HS-5 (cell line): ENCODE results near the gene RXYLT1.
"Not testable (repeated sequence)": the region's sequence is repeated elsewhere in the genome, so short reads cannot be mapped to it uniquely, and the experiment has no call there.

Source experiments
- DNase-seq: peaks from one replicate; pipeline ENCODE4 v3.0.0-alpha.2; 2012; ENCODE audit warnings: low read depth

Gene RXYLT1

GRCh38 chr12:63804746-63805145 is 25.0 kb downstream of the RXYLT1 start:
- no peak for DNase-seq

- DNase-seq = no peak
These were observed 26.3 kb downstream of the RXYLT1 start for GRCh38 chr12:63805704-63806672.

GRCh38 chr12:63808631-63809030 is 28.9 kb downstream of the RXYLT1 start:
- no peak for DNase-seq

GRCh38 chr12:63809566-63809965 is 29.9 kb downstream of the RXYLT1 start:
- DNase-seq = no peak

GRCh38 chr12:63811334-63811733 is 31.6 kb downstream of the RXYLT1 start:
- DNase-seq = no peak

DNA sequence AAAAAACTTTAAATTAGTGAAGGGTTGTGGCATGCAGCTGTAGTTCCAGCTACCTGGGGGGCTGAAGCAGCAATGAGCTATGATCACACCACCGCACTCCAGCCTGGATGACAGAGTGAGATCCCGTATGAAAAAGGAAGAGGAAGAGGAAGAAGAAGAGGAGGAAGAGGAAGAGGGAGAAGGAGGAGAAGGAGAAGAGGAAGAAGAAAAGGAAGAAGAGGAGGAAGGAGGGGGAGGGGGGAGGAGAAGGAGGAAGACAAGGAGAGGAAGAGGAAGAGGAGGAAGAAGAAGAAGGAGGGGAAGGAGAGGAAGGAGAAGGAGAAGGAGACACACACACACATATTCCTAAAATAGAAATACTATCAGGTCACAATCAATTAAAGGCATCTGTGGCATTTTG is 32.0 kb downstream of the RXYLT1 start:
- no peak for DNase-seq

DNA sequence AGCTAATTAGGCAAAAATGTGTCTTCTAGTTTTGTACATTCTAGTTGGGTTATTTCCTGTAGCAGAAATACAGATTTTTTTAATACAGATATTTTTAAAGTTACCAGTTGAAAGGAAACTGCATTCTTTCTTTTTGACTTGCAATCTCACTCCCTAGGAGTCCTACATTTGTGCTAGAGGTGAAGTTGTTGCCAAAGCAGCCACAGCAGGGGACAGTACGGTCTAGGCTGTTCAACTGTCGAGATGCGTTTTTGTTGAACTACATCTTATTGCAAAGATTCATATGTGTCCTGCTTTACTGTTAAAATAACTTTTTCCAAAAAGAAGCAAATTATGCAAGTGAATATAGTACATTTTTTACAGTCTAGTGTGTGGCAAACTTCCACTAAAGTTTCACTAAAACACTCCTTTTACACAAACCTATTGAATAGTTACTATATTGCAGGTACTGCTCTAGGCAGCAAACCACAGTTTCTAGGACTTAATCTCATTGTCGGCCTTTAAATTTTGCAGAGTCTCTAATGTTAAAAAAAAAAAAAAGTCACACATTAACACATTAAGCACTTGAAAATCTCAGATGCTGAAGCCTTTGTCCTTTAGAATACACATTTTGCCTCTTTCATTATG is 34.5 kb downstream of the RXYLT1 start:
- DNase-seq = no peak

DNA sequence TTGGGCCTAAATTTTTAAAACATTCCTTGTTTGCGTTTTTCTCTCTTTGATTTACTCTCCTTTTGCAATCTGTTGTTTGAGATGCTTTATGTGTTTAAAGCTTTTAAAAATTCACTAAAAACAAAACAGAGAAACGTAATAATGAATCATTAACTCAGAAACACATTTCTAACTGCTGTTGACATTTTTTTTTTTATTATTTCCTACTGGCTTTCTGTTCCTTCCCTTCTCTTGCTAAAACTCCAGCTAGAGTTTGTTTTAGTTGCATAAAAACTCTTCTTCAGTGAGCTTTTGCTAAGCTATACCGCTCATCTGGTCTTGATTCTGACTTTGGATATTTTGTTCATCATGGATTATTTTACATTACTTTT is 35.8 kb downstream of the RXYLT1 start:
- DNase-seq = no peak

- no peak for DNase-seq
These were observed 36.3 kb downstream of the RXYLT1 start for GRCh38 chr12:63816031-63816430.

DNA sequence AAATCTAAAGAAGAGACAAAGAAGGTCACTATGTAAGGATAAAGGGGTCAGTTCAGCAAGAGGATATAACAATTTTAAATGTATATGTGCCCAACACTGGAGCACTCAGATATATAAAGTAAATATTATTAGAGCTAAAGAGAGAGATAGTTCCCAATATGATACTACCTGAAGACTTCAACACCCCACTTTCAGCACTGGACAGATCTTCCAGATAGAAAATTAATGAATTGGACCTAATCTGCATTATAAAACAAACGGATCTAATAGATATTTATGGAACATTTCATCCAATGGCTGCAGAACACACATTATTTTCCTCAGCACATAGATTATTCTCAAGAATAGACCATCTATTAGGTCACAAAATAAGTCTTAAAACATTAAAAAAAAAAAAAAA is 40.7 kb downstream of the RXYLT1 start:
- no peak for DNase-seq

DNA sequence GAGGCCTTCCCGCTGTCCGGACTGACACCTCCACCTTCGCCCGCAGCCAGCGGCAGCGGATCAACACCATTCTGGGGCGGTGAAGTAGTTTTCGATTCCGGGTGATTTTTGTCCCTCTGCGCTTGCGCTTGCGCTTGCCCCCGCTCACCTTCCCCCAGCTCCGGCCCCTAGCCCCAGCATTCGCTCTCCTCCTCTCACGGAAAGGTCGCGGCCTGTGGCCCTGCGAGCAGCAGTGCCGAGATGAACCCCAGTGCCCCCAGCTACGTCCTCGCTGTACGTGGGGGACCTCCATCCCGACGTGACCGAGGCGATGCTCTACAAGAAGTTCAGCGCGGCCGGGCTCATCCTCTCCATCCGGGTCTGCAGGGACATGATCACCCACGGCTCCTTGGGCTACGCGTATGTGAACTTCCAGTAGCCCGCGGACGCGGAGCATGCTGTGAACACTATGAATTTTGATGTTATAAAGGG is 42.1 kb downstream of the RXYLT1 start:
- DNase-seq = no peak

GRCh38 chr12:63822352-63822751 is 42.6 kb downstream of the RXYLT1 start:
- DNase-seq = peak; percentile 56

DNA sequence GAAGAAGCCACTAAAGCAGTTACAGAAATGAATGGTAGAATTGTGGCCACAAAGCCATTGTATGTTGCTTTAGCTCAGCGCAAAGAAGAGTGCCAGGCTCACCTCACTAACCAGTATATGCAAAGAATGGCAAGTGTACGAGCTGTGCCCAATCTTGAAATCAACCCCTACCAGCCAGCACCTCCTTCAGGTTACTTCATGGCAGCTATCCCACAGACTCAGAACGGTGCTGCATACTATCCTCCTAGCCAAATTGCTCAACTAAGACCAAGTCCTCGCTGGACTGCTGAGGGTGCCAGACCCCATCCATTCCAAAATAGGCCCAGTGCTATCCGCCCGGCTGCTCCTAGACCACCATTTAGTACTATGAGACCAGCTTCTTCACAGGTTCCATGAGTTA is 43.3 kb downstream of the RXYLT1 start:
- DNase-seq = no peak

GRCh38 chr12:63826006-63826585 is 46.4 kb downstream of the RXYLT1 start:
- DNase-seq = peak; percentile 51

GRCh38 chr12:63828867-63829266 is 49.2 kb downstream of the RXYLT1 start:
- DNase-seq = no peak

DNA sequence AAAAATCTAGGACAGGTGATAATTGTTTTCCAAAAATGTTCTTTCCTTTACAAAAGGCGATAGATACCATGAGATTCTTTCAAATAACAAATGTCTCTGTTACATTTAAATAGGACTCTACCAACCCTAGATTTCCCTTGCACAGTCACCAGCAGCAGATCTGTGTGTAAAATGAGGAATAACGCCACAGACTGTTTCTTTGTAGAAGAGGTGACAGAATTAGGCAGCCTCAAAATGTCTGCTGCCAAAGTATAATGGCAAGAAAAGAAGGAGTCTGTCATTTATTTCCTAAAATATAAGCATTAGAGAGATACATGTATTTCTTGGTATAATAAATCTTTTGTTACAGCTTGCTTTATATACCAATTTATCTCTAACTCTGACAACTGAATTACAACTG is 56.3 kb downstream of the RXYLT1 start:
- DNase-seq = no peak

- DNase-seq = no peak
These were observed 57.2 kb downstream of the RXYLT1 start for GRCh38 chr12:63836936-63837335.

GRCh38 chr12:63838411-63838810 is 58.7 kb downstream of the RXYLT1 start:
- no peak for DNase-seq

GRCh38 chr12:63841011-63841410 is 61.3 kb downstream of the RXYLT1 start:
- no peak for DNase-seq

- no peak for DNase-seq
These were observed 61.9 kb downstream of the RXYLT1 start for GRCh38 chr12:63841571-63841970.

DNA sequence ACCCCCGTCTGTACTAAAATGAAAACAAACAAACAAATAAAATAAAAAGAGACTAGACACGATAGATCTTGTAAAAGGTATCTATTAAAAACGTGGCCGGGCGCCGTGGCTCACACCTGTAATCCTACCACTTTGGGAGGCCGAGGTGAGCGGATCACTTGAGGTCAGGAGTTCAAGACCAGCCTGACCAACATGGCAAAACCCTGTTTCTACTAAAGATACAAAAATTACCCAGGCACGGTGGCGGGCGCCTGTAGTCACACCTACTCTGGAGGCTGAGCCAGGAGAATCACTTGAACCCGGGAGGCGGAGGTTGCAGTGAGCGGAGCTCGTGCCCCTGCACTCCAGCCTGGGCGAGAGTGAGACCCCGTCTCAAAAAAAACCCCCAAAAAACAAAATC is 63.0 kb downstream of the RXYLT1 start:
- not testable (repeated sequence) for DNase-seq

DNA sequence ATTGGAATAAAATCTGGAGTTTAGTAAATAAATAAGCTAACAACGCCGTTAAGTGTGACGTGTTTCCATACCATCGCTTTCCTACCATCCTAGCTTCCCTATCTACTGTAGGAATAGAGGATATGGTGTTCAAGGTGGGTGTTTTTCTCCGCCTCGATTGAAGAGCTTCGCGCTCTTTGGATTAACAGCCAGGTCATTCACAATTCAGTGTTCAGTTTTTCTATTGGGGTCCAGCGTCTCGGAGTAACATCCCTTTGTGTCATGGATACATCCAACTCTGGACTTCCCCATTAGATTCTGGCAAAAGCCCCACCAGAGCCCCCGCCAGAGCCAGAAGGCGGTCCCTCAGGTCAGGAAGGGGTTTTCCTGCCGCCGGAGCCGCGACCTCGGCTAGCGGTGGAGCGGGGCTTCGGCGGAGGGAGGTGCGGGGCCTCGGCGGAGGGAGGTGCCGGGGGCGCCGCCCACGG is 63.6 kb downstream of the RXYLT1 start:
- no peak for DNase-seq
